Bronchial epithelial cell (primary cell): ENCODE measurements around the gene USB1. TPM values are rescaled to one million over a fixed set of nuclear protein-coding genes. Genes with fewer than 3 reads are reported as not detected.
"Not testable (repeated sequence)": the region's sequence is repeated elsewhere in the genome, so short reads cannot be mapped to it uniquely, and the experiment has no call there.

Experiments used
- DNase-seq: peaks from one replicate; pipeline ENCODE4 v3.0.0-alpha.2; 2010; ENCODE audit warnings: low read depth
- FAIRE-seq: peaks from 2 replicates; lab custom pipeline; 2011; peaks lifted over from hg19 to GRCh38; lab: Jason Lieb, UNC
- H3K27me3 ChIP-seq: 2 replicates; pipeline ENCODE4 v1.5.1; 2011; ENCODE audit warnings: low read length; ENCODE audit not compliant: control insufficient read depth, insufficient read depth
- H3K36me3 ChIP-seq: 2 replicates; pipeline ENCODE4 v1.5.1; 2011; ENCODE audit warnings: low read length; ENCODE audit not compliant: control insufficient read depth, insufficient read depth
- H3K4me3 ChIP-seq: 2 replicates; pipeline ENCODE4 v1.5.1; 2011; ENCODE audit warnings: mild to moderate bottlenecking, low read depth, low read length, control low read depth
- total RNA-seq: library from RNA; depleted of rRNA; stranded (reverse); fragments of >200 nt; gene quantifications from 2 replicates; pipeline ENCODE4 v1.2.1, GENCODE V29; 2014
- TF ChIP-seq, protein P1 (sequence below): IDR thresholded peaks from 2 replicates; pipeline ENCODE4 v1.5.1; 2011; ENCODE audit warnings: mild to moderate bottlenecking, moderate library complexity, low read length, control low read depth, inconsistent platforms; ENCODE audit not compliant: insufficient read depth, severe bottlenecking

USB1 gene
- total RNA-seq, 1 donor from 2014 or later = 29.5 TPM

DNA sequence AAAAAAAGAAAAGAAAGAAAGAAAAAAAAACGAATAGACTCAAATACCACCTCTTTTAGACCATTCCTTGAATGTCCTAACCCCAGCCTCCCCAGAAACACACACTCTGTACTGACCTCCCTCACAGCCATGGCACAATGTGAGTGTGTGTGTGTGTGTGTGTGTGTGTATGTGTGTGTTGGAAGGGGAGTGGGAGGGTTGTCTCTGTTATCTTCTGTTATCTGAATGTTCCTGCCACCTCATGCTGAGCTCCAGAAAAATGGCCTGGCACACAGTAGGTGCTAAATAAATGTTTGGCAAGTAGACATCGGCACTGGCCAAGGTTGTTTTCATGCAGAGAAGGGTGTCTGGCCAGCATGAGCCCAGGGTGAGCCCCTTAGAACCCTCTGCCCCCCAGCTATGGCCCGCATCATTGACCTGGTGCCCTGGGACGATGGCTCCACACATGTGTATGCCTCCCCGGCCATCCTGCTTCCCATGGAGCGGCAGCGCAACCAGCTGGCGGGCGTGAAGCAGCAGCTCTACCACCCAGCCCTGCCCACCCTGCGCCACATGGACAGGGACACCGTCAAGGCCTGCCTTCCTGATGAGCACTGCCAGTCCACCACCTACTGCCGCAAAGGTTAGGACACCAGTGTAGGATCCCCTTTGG is 23.7 kb upstream of the USB1 start:
- no peak for FAIRE-seq

DNA sequence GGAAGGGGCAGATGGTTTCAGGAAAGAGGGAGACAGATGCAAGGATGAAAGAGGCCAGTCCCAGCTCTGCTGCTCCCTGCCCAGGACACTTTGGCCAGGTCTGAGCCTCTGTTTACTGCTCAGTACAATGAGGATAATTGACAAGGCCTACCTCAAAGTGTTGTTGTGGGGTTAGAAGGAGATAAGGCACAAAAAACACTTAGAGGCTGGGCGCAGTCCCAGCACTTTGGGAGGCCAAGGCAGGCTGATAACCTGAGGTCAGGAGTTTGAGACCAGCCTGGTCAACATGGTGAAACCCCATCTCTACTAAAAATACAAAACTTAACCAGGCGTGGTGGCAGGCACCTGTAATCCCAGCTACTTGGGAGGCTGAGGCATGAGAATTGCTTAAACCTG is 23.1 kb upstream of the USB1 start:
- not testable (repeated sequence) for DNase-seq, H3K27me3 ChIP-seq, FAIRE-seq, H3K36me3 ChIP-seq, H3K4me3 ChIP-seq

More for the DNA sequence above, 23.7 kb upstream of the USB1 start:
- DNase-seq = no peak
- Histone ChIP-seq H3K36me3 (no peaks in the 10 kb centered on the region), H3K27me3 (no peaks in the 10 kb centered on the region), H3K4me3 (no peak overlapping the region)
- TF ChIP-seq, protein P1, sequence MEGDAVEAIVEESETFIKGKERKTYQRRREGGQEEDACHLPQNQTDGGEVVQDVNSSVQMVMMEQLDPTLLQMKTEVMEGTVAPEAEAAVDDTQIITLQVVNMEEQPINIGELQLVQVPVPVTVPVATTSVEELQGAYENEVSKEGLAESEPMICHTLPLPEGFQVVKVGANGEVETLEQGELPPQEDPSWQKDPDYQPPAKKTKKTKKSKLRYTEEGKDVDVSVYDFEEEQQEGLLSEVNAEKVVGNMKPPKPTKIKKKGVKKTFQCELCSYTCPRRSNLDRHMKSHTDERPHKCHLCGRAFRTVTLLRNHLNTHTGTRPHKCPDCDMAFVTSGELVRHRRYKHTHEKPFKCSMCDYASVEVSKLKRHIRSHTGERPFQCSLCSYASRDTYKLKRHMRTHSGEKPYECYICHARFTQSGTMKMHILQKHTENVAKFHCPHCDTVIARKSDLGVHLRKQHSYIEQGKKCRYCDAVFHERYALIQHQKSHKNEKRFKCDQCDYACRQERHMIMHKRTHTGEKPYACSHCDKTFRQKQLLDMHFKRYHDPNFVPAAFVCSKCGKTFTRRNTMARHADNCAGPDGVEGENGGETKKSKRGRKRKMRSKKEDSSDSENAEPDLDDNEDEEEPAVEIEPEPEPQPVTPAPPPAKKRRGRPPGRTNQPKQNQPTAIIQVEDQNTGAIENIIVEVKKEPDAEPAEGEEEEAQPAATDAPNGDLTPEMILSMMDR = no peak

DNA sequence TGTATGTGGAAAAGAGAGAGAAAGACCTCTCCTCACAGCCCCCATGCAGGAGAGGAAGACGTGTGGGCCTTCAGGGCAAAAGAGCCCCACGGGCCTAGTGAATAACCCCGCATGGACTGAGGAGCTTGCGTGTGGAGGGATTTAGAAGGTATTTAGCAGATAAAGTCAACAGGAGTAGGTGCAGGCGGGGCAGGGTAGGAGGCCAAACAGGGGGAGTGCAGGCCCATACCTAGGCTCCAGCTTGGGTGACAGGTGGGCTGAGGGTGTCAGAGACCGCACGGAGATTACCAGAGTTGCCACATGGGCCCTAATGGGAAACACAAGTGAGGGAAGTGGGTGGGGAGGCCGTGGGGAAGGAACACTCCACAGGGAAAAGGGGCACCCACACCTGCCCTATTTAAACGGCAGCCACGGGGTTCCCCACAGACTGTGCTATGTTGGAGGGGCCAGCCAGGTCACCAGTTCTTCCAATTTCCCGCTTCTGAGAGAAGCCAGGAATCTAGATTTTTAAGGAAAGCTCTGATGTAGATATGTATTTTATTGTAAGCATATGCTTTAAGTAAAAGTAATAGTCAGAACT is 22.1 kb upstream of the USB1 start:
- TF ChIP-seq, protein P1 = no peak
- H3K36me3 ChIP-seq = no peaks in the 10 kb centered on the region
- no peaks in the 10 kb centered on the region for H3K27me3 ChIP-seq
- DNase-seq (no peak), FAIRE-seq (no peak)
- no peak overlapping the region for H3K4me3 ChIP-seq

DNA sequence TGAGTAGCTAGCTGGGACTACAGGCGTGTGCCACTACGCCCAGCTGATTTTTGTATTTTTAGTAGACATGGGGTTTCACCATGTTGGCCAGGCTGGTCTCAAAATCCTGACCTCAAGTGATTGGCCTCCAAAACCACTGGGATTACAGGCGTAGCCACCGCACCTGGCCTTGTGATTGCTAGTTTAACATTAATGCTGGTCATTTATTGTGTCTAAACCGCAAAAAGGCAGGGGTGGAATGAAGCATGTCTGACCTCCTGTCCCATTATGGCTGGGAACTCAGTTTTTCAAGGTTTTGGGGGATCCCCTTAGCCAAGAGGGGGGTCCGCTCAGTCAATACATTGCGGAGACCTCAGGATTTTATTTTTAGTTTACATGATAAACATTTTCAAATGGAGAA is 19.6 kb upstream of the USB1 start:
- H3K27me3 ChIP-seq = no peaks in the 10 kb centered on the region
- no peak for FAIRE-seq
- H3K36me3 ChIP-seq = no peaks in the 10 kb centered on the region
- no peak overlapping the region for H3K4me3 ChIP-seq
- TF ChIP-seq, protein P1 = no peak
- DNase-seq = no peak

DNA sequence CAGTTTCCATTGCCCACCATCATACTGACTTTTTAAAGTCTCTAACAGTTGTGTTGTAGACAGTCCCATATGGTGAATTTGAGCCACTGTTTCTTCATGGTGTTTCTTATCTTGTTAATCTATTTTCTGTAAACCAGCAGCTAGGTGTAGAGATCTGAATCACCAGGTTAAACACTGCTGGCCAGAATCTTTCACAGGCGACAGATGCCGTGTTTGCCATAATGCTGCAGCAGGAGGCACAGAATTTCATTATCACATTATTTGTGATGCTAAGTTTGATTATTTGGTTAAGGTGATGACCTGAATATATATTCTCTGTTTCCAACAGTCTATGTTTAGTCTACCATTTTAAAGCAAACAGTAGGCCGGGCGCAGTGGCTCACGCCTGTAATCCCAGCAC is 18.8 kb upstream of the USB1 start:
- no peak for DNase-seq
- TF ChIP-seq, protein P1 = no peak
- Histone ChIP-seq H3K4me3 (no peak overlapping the region), H3K27me3 (no peaks in the 10 kb centered on the region), H3K36me3 (no peaks in the 10 kb centered on the region)
- FAIRE-seq = no peak

DNA sequence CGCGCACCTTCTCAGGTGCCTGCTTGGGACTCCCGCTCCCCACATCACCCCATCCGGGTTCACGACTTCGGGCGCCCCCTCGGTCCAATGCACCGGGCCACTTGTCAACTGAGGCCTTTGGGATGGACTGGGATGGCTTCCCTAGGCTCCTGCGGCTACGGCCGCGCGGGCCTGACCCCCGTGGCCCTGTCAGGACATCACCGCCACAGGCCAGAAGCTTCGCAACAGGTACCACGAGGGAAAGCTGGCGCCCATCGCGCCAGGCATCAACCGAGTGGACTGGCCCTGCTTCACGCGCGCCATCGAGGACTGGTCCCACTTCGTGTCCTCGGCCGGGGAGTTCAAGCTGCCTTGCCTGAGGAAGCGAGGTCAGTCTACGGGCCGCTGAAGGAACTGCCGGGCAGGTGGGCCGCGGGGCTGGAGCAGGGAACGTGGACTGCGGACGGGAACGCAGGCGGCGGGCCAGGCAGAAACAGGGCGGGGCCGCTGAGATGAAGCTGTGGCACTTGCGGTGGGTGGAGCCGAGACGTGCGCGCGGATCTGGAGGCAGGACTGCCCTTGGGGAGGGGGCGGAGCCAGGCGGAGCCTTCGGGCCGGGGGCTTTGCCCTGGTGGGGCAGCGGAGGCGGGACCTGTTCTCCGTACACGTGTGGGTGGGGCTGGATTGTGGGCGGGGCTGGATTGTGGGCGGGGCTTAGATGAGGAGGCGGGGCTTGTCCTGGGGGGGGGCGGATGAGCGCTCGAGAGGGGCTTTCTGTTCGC is 16.6 kb upstream of the USB1 start:
- Histone ChIP-seq H3K36me3 (no peaks in the 10 kb centered on the region), H3K4me3 (peak overlapping the region; percentile 65), H3K27me3 (no peaks in the 10 kb centered on the region)
- no peak for FAIRE-seq
- peak; percentile 83 for DNase-seq
- TF ChIP-seq, protein P1 = no peak
